H9 (cell line): Measurements from ENCODE around the gene MAP1B. TPM values are rescaled to one million over a fixed set of nuclear protein-coding genes. Genes with fewer than 3 reads are reported as not detected.

Experiments used
- DNase-seq: peaks from one replicate; pipeline ENCODE4 v3.0.0-alpha.2; 2017
- H2AFZ ChIP-seq: one replicate; pipeline ENCODE4 v1.6.1; 2013; ENCODE audit warnings: mild to moderate bottlenecking, low read length, control low read depth, moderate library complexity
- H2AK5ac ChIP-seq: 2 replicates; pipeline ENCODE4 v1.6.1; 2013; ENCODE audit warnings: low read length, control low read depth, mixed read lengths; ENCODE audit not compliant: insufficient read length
- H2BK120ac ChIP-seq: one replicate; pipeline ENCODE4 v1.6.1; 2013; ENCODE audit warnings: low read depth, mild to moderate bottlenecking, low read length, control low read depth, inconsistent platforms; ENCODE audit not compliant: poor library complexity, severe bottlenecking
- H2BK12ac ChIP-seq: 2 replicates; pipeline ENCODE4 v1.6.1; 2013; ENCODE audit warnings: low read length, control low read depth, mixed read lengths, low read depth; ENCODE audit not compliant: insufficient read length
- H2BK15ac ChIP-seq: 2 replicates; pipeline ENCODE4 v1.6.1; 2013; ENCODE audit warnings: low read depth, low read length, control low read depth
- H2BK20ac ChIP-seq: one replicate; pipeline ENCODE4 v1.6.1; 2013; ENCODE audit warnings: low read depth, mild to moderate bottlenecking, low read length, control low read depth, inconsistent platforms; ENCODE audit not compliant: poor library complexity, severe bottlenecking
- H2BK5ac ChIP-seq: 2 replicates; pipeline ENCODE4 v1.6.1; 2013; ENCODE audit warnings: low read length, control low read depth, mixed read lengths; ENCODE audit not compliant: insufficient read length
- H3K14ac ChIP-seq: 2 replicates; pipeline ENCODE4 v1.6.1; 2013; ENCODE audit warnings: low read length, control low read depth; ENCODE audit not compliant: insufficient read depth
- H3K18ac ChIP-seq: 2 replicates; pipeline ENCODE4 v1.6.1; 2013; ENCODE audit warnings: low read depth, mild to moderate bottlenecking, mixed read lengths, low read length, control low read depth; ENCODE audit not compliant: insufficient read length
- H3K23ac ChIP-seq: 2 replicates; pipeline ENCODE4 v1.6.1; 2013; ENCODE audit warnings: low read length, control low read depth, mixed read lengths, low read depth; ENCODE audit not compliant: insufficient read length
- H3K23me2 ChIP-seq: 2 replicates; pipeline ENCODE4 v1.6.1; 2013; ENCODE audit warnings: low read depth, mild to moderate bottlenecking, mixed read lengths, low read length, control low read depth; ENCODE audit not compliant: insufficient read length, poor library complexity, severe bottlenecking
- H3K27ac ChIP-seq: 2 replicates; pipeline ENCODE4 v1.5.1; 2013; ENCODE audit warnings: low read length, control low read depth, mixed read lengths, low read depth; ENCODE audit not compliant: insufficient read length
- H3K27me3 ChIP-seq: 2 replicates; pipeline ENCODE4 v1.6.1; 2013; ENCODE audit warnings: low read length, control low read depth, inconsistent platforms; ENCODE audit not compliant: insufficient read depth
- H3K4ac ChIP-seq: 2 replicates; pipeline ENCODE4 v1.6.1; 2013; ENCODE audit warnings: low read depth, mild to moderate bottlenecking, control low read depth, inconsistent platforms, low read length, moderate library complexity
- H3K4me1 ChIP-seq: 2 replicates; pipeline ENCODE4 v1.6.1; 2013; ENCODE audit warnings: low read length, control low read depth, inconsistent platforms; ENCODE audit not compliant: insufficient read depth
- H3K4me2 ChIP-seq: 2 replicates; pipeline ENCODE4 v1.6.1; 2013; ENCODE audit warnings: low read length, control low read depth, mixed read lengths; ENCODE audit not compliant: insufficient read length, insufficient read depth
- H3K56ac ChIP-seq: 2 replicates; pipeline ENCODE4 v1.6.1; 2013; ENCODE audit warnings: low read depth, mild to moderate bottlenecking, mixed read lengths, low read length, control low read depth; ENCODE audit not compliant: insufficient read length
- H3K79me1 ChIP-seq: 2 replicates; pipeline ENCODE4 v1.6.1; 2013; ENCODE audit warnings: low read depth, mild to moderate bottlenecking, moderate library complexity, low read length, control low read depth, inconsistent platforms; ENCODE audit not compliant: insufficient read depth, poor library complexity, severe bottlenecking
- H3K79me2 ChIP-seq: 2 replicates; pipeline ENCODE4 v1.6.1; 2013; ENCODE audit warnings: low read length, control low read depth, inconsistent platforms; ENCODE audit not compliant: insufficient read depth
- H3K9ac ChIP-seq: 2 replicates; pipeline ENCODE4 v1.6.1; 2013; ENCODE audit warnings: low read length, control low read depth, mixed read lengths; ENCODE audit not compliant: insufficient read length; ENCODE audit errors: extremely low read depth
- H3K9me3 ChIP-seq: one replicate; pipeline ENCODE4 v1.6.1; 2013; ENCODE audit warnings: low read depth, low read length, inconsistent platforms; ENCODE audit not compliant: control insufficient read depth
- H3T11ph ChIP-seq: one replicate; pipeline ENCODE4 v1.6.1; 2013; ENCODE audit warnings: mild to moderate bottlenecking, low read length, control low read depth, inconsistent platforms
- H4K20me1 ChIP-seq: one replicate; pipeline ENCODE4 v1.6.1; 2013; ENCODE audit not compliant: control insufficient read depth, insufficient read length, insufficient read depth
- H4K5ac ChIP-seq: 2 replicates; pipeline ENCODE4 v1.6.1; 2013; ENCODE audit warnings: low read depth, mild to moderate bottlenecking, mixed read lengths, low read length, control low read depth; ENCODE audit not compliant: insufficient read length
- H4K8ac ChIP-seq: replicated peaks from 2 replicates; pipeline ENCODE4 v1.6.1; 2013; ENCODE audit warnings: low read length, control low read depth, mixed read lengths, low read depth; ENCODE audit not compliant: insufficient read length
- H4K91ac ChIP-seq: 2 replicates; pipeline ENCODE4 v1.6.1; 2013; ENCODE audit warnings: low read depth, mild to moderate bottlenecking, moderate library complexity, mixed read lengths, low read length, control low read depth; ENCODE audit not compliant: insufficient read length
- H3K27ac Mint-ChIP-seq, 3 experiments: 2 replicates in 2 of 3; 3 replicates in 1 of 3; pipeline ENCODE4 v1.8.0; 2020 to 2021; ENCODE audit warnings: mixed read lengths in 3 of 3, mild to moderate bottlenecking in 1 of 3, moderate library complexity in 1 of 3
- H3K27me3 Mint-ChIP-seq: 2 replicates; pipeline ENCODE4 v1.8.0; 2021; ENCODE audit warnings: low read depth, mild to moderate bottlenecking, moderate library complexity, mixed read lengths
- H3K36me3 Mint-ChIP-seq, 3 experiments: 2 replicates in 2 of 3; 3 replicates in 1 of 3; pipeline ENCODE4 v1.8.0; 2020 to 2021; ENCODE audit warnings: low read depth in 3 of 3, mixed read lengths in 3 of 3; ENCODE audit not compliant: insufficient read depth in 1 of 3
- H3K4me1 Mint-ChIP-seq, 2 experiments: 2 replicates each; pipeline ENCODE4 v1.8.0; 2020; ENCODE audit warnings: mixed read lengths in 2 of 2
- H3K4me3 Mint-ChIP-seq, 2 experiments: 2 replicates in 1 of 2; 3 replicates in 1 of 2; pipeline ENCODE4 v1.8.0; 2020 to 2021; ENCODE audit warnings: mild to moderate bottlenecking in 2 of 2, mixed read lengths in 2 of 2, moderate library complexity in 1 of 2
- H3K9me3 Mint-ChIP-seq, 2 experiments: 2 replicates in 1 of 2; 3 replicates in 1 of 2; pipeline ENCODE4 v1.8.0; 2020; ENCODE audit warnings: mild to moderate bottlenecking in 2 of 2, mixed read lengths in 2 of 2, moderate library complexity in 1 of 2
- CTCF ChIP-seq: fragments of 200-600 bp; sonication (generic); conservative IDR thresholded peaks from 3 replicates; pipeline ENCODE4 v1.8.0; 2021; ENCODE audit warnings: antibody characterized with exemption, mild to moderate bottlenecking
- WGBS: extraction: QIAGEN DNeasy Blood & Tissue Kit; methylation state at CpG from one replicate; pipeline ENCODE4 v1.1.7; 2013; ENCODE audit warnings: missing lambda C conversion rate, low lambda C conversion rate, mixed read lengths; ENCODE audit not compliant: insufficient read length; ENCODE audit errors: extremely low coverage; 5-methylcytosine and 5-hydroxymethylcytosine counted together
- total RNA-seq: library from RNA; stranded (reverse); gene quantifications from 2 replicates; pipeline ENCODE4 v1.2.1, GENCODE V29; 2021

The MAP1B gene
- total RNA-seq, 1 experiment from 2014 or later: 67.5 TPM

GRCh38 chr5:72194846-72195245 lies 87.6 kb downstream of the MAP1B start:
- no CpG with 5 or more reads among the region's 6 CpGs for WGBS
- Histone ChIP-seq H3K79me2 (peaks cover 2% of the 10 kb centered on the region; the same call in 1 of the 2 replicates), H4K20me1 (no peaks in the 10 kb centered on the region)

More at GRCh38 chr5:72194846-72195245, 87.6 kb downstream of the MAP1B start:
- Histone ChIP-seq H3K14ac (no peak overlapping the region), H4K91ac (no peak overlapping the region), H3K27ac (no peak overlapping the region), H3K4ac (no peak overlapping the region), H2BK20ac (no peak overlapping the region), H4K5ac (no peak overlapping the region), H3K27me3 (no peaks in the 10 kb centered on the region), H3K4me1 (0 out of 2 replicates have a peak, but pooled peaks cover 2% of the 10 kb centered on the region), H3K4me2 (no peak overlapping the region), H2AFZ (no peak overlapping the region), H3K9ac (no peak overlapping the region), H4K8ac (no peak overlapping the region), H3K18ac (no peak overlapping the region), H3K56ac (no peak overlapping the region), H2BK120ac (no peak overlapping the region), H3K79me1 (no peaks in the 10 kb centered on the region), H2BK15ac (no peak overlapping the region), H3T11ph (no peak overlapping the region), H2AK5ac (no peak overlapping the region), H3K9me3 (no peaks in the 10 kb centered on the region), H2BK12ac (no peak overlapping the region), H2BK5ac (no peak overlapping the region), H3K23me2 (no peaks in the 10 kb centered on the region), H3K23ac (no peak overlapping the region)
- no peak for TF ChIP-seq CTCF
- H3K27me3 Mint-ChIP-seq: no peaks in the 10 kb centered on the region
- H3K27ac Mint-ChIP-seq: no peak overlapping the region
- H3K9me3 Mint-ChIP-seq: peaks cover 0 to 7% of the 10 kb centered on the region in 2 experiments; a peak in 1 of 5 replicates
- no peaks in the 10 kb centered on the region; a peak in 2 of 4 replicates for H3K4me1 Mint-ChIP-seq
- DNase-seq: no peak
- peaks cover 69 to 79% (median 76%) of the 10 kb centered on the region in 3 experiments for H3K36me3 Mint-ChIP-seq
- H3K4me3 Mint-ChIP-seq: no peak overlapping the region
